ENCODE results near the gene HTR3A.

DNA sequence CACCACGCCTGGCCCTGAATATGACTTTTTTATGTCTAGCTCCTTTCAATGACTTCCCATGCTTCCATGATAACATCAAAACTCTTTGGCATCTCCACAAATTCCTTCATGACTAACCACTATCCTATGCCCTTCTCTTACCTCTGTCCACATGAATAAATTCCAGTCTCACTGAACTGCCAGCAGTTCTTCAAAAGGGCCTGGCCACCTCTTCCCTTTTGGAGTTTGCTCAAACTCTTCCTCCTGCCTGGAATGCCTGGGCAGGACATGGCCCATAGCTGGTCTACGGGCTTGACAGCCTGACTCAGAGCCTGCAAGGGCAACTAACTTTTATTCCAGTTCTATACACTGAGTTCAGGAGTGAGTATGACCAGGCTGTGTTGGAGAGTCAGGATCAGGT is 42.8 kb downstream of the HTR3A start:
- TF ChIP-seq POLR2A (IDR thresholded peaks at IDR 0.05; ENCODE audit: low read depth, low read length) (no peak), POLR2AphosphoS5 (IDR thresholded peaks at IDR 0.05; ENCODE audit: low read depth, low read length) (no peak), TAF1 (IDR thresholded peaks at IDR 0.05; ENCODE audit: borderline replicate concordance, low read depth, low read length) (no peak)

Measured in GM12892 (cell line).